SJSA1 (cell line): ENCODE results near the gene GNPTG. TPM values are rescaled to one million over a fixed set of nuclear protein-coding genes. Genes with fewer than 3 reads are reported as not detected.

Experiments
- DNase-seq, 2 experiments: peaks; one replicate each; pipeline ENCODE4 v3.0.0-alpha.2; 2015 to 2020; ENCODE audit warnings: low spot score in 2 of 2, low read depth in 1 of 2
- H3K27ac ChIP-seq: fragments of 250-450 bp; sonication (Bioruptor Pico); 2 replicates; pipeline ENCODE4 v1.5.1; 2020; ENCODE audit warnings: mild to moderate bottlenecking, moderate library complexity
- H3K27me3 ChIP-seq: fragments of 250-450 bp; sonication (Bioruptor Pico); replicated peaks from 2 replicates; pipeline ENCODE4 v1.5.1; 2020; ENCODE audit warnings: mild to moderate bottlenecking, moderate library complexity
- H3K36me3 ChIP-seq: fragments of 250-450 bp; sonication (Bioruptor Pico); 2 replicates; pipeline ENCODE4 v1.5.1; 2020; ENCODE audit warnings: mild to moderate bottlenecking
- H3K4me1 ChIP-seq: fragments of 250-450 bp; sonication (Bioruptor Pico); replicated peaks from 2 replicates; pipeline ENCODE4 v1.6.1; 2021; ENCODE audit warnings: mild to moderate bottlenecking
- H3K4me3 ChIP-seq: fragments of 250-450 bp; sonication (Bioruptor Pico); 2 replicates; pipeline ENCODE4 v1.5.1; 2020; ENCODE audit warnings: mild to moderate bottlenecking
- H3K9me3 ChIP-seq: fragments of 250-450 bp; sonication (Bioruptor Pico); replicated peaks from 2 replicates; pipeline ENCODE4 v1.5.1; 2020; ENCODE audit warnings: mild to moderate bottlenecking
- total RNA-seq: library from RNA; depleted of rRNA; stranded (reverse); fragments of >200 nt; shearing (Covaris generic); gene quantifications from 2 replicates; pipeline ENCODE4 v1.2.3, GENCODE V29; 2014

Gene GNPTG
- total RNA-seq, 1 experiment from 2014 or later = 45.9 TPM

DNA sequence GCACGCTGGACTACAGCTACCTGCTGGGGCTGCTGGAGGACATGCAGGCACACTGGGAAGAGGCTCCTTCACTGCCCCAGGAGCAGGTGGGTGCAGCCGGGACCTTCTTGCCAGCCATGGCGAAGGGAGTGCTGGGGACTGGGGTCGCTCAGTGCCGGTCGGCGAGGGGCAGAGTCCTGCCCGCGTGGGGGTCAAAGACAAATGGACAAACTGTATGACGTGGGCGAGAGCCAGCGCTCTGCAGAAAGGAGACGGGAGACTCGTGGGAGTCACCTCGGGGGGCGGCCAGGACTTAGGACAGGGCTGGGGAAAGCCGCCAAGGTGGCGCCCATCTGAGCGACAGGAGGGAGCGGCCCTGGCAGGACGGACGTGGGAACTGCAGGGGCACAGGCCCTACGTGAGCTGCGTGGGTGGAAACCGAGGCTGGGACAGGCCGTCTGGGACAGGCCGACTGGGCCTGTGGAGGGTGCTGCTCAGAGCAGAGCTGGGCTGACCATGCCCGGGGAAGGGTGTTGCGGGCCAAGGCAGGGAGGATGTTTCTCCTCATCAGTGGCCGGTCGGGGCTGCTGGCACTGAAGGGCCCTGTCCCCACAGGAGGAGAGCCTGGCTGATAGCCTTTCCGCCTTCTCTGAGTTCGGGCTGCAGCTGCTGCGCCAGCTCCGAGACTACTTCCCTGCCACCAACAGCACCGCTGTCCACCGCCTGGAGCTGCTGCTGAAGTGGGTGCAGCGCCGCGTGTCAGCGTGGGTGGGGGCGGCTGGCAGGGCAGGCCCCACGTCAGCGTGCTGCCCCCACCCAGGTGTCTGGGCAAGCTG, 8.1 kb upstream of the GNPTG start:
- H3K9me3 ChIP-seq = no peaks in the 10 kb centered on the region
- H3K36me3 ChIP-seq = peaks cover 7% of the 10 kb centered on the region
- peak overlapping the region; percentile 27 for H3K4me3 ChIP-seq
- H3K27me3 ChIP-seq = peaks cover 31% of the 10 kb centered on the region
- H3K27ac ChIP-seq = no peak overlapping the region
- peaks cover 11% of the 10 kb centered on the region for H3K4me1 ChIP-seq
- DNase-seq = no peak

DNA sequence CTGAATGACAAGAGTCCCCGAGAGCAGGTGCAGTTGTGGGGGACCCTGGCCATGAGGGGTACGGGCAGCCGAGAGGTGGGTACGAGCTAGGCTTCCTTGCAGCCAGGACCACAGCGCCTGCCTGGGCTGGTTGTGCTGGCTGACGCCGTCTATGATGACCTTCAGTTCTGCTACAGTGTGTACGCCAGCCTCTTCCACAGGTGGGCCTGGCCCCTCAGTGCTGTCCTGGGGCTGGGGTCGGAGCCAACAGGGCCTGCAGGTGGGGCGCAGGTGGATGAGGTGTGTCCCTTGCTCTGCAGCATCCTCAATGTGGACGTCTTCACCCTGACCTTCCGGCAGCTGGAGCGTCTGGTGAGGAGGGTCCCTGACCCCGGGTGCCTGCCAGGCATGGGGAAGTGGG, 7.2 kb upstream of the GNPTG start:
- Histone ChIP-seq H3K27ac (no peak overlapping the region), H3K4me3 (no peak overlapping the region), H3K36me3 (peaks cover 16% of the 10 kb centered on the region), H3K4me1 (peaks cover 11% of the 10 kb centered on the region), H3K27me3 (peaks cover 25% of the 10 kb centered on the region), H3K9me3 (no peaks in the 10 kb centered on the region)
- no peak for DNase-seq

DNA sequence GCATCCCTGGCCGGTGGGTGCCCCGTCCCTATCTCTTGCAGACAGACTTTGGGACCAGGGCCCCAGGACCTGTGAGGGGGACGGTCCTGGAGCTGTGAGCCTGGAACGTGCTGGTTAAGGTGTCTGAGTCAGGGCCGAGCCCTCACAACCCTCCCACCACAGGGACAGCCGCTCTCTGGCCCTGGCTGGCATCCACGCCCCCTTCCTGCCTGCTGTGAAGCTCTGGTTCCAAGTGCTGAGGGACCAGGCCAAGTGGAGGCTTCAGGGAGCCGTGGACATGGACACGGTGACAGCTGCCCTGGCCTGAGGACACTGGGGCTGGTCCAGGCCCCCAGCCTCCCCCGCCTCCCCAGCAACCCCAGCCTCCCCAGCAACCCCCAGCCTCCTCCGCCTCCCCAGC, 6.6 kb upstream of the GNPTG start:
- DNase-seq = no peak

DNA sequence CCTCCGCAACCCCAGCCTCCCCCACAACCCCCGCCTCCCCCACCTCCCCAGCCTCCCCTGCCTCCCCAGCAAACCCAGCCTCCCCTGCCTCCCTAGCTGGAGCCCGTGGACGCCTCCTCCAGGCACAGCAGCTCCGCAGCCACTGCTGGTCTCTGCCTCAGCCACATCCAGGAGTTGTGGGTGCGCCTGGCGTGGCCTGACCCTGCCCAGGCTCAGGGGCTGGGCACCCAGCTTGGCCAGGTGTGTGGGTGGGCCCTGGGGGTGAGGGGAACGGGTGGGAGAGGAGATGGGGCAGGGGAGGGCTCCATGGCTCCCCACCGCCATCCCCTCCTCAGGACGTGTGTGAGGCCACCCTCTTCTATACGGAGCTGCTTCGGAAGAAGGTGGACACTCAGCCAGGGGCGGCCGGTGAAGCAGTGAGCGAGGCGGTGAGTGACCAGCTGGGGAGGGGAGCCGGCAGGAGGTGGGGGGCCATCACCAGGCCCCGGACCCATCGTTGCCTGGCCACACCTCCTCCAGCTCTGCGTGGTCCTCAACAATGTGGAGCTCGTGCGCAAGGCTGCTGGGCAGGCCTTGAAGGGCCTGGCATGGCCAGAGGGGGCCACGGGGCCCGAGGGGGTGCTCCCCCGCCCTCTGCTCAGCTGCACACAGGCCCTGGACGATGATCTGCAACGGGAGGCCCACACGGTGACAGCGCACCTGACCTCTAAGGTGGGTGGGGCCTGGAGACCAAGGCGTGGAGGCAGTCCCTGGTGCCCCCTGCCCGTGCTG, 5.9 kb upstream of the GNPTG start:
- Histone ChIP-seq H3K27me3 (peaks cover 23% of the 10 kb centered on the region), H3K4me3 (no peak overlapping the region), H3K27ac (no peak overlapping the region), H3K36me3 (peaks cover 28% of the 10 kb centered on the region), H3K9me3 (no peaks in the 10 kb centered on the region), H3K4me1 (peaks cover 16% of the 10 kb centered on the region)
- DNase-seq = no peak

More for the DNA sequence above, 6.6 kb upstream of the GNPTG start:
- H3K27ac ChIP-seq = no peak overlapping the region
- H3K4me3 ChIP-seq = no peak overlapping the region
- peaks cover 25% of the 10 kb centered on the region for H3K27me3 ChIP-seq
- peaks cover 11% of the 10 kb centered on the region for H3K4me1 ChIP-seq
- peaks cover 22% of the 10 kb centered on the region for H3K36me3 ChIP-seq
- H3K9me3 ChIP-seq = no peaks in the 10 kb centered on the region

DNA sequence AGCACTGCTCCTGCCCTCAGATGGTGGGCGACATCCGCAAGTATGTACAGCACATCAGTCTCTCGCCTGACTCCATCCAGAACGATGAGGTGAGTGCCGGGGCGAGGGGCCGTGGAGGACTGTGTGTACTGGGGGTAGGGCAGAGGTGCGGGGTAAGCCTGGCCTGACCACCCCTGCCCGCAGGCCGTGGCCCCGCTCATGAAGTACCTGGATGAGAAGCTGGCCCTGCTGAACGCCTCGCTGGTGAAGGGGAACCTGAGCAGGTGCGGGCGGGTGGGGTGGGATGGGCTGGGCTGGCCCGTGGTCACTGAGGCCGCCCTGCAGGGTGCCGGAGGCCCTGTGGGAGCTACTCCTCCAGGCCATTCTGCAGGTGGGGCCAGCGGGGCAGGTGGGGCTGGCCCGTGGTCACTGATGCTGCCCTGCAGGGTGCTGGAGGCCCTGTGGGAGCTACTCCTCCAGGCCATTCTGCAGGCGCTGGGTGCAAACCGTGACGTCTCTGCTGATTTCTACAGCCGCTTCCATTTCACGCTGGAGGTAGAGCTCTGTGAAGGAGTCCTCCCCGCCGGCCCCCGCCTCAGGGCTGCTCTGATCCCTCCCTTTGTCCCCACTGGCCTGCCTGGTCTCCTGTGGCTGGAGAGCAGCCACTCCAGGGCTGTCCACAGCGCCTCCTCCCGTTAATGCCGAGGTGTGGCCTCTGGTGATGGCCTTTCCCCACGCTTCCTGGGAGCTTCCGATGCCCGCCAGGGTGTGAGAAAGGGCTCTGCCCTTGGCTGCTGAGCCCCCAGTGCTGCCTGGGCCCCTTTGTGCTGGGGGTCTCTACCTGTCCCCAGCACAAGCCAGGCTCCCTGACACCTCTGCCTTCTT, 5.1 kb upstream of the GNPTG start:
- Histone ChIP-seq H3K9me3 (peaks cover 3% of the 10 kb centered on the region; the same call in 1 of the 2 replicates), H3K36me3 (peaks cover 34% of the 10 kb centered on the region), H3K27ac (no peak overlapping the region), H3K4me1 (peaks cover 24% of the 10 kb centered on the region), H3K4me3 (no peak overlapping the region), H3K27me3 (peaks cover 15% of the 10 kb centered on the region)
- DNase-seq = no peak

DNA sequence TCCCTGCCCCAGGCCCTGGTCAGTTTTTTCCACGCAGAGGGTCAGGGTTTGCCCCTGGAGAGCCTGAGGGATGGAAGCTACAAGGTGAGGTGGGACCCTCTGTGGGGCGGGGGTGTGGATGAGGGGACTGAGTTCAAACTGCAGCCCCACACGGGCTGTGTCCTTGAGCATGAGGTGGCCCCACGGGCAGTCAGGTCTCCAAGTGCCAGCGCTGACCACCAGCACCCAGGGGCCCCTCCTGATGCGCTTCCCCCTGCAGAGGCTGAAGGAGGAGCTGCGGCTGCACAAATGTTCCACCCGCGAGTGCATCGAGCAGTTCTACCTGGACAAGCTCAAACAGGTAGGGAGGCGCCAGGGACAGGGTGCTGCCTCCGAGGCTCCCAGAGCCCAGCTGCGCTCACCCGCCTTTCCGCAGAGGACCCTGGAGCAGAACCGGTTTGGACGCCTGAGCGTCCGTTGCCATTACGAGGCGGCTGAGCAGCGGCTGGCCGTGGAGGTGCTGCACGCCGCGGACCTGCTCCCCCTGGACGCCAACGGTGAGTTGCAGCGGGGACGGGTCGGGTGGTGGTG, 4.4 kb upstream of the GNPTG start:
- Histone ChIP-seq H3K27me3 (peaks cover 8% of the 10 kb centered on the region), H3K4me1 (peaks cover 27% of the 10 kb centered on the region), H3K9me3 (peaks cover 9% of the 10 kb centered on the region; the same call in 1 of the 2 replicates)

DNA sequence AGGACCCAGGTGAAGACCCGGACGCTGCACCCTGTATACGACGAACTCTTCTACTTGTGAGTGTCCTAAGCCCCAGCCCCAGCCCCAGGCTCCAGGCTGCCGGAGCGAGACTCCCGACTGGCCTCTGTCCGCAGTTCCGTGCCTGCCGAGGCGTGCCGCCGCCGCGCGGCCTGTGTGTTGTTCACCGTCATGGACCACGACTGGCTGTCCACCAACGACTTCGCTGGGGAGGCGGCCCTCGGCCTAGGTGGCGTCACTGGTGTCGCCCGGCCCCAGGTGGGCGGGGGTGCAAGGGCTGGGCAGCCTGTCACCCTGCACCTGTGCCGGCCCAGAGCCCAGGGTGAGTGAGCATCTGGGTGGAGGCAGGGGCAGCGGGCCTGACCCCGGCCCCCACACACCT, 3.8 kb upstream of the GNPTG start:
- DNase-seq = no peak
- peaks cover 28% of the 10 kb centered on the region for H3K4me1 ChIP-seq
- peaks cover 39% of the 10 kb centered on the region for H3K36me3 ChIP-seq
- peaks cover 9% of the 10 kb centered on the region; the same call in 1 of the 2 replicates for H3K9me3 ChIP-seq
- H3K27me3 ChIP-seq = peaks cover 4% of the 10 kb centered on the region; the same call in 1 of the 2 replicates
- H3K27ac ChIP-seq = no peak overlapping the region
- no peak overlapping the region for H3K4me3 ChIP-seq

More for the DNA sequence above, 4.4 kb upstream of the GNPTG start:
- no peak for DNase-seq
- Histone ChIP-seq H3K27ac (no peak overlapping the region), H3K36me3 (peaks cover 39% of the 10 kb centered on the region), H3K4me3 (no peak overlapping the region)

DNA sequence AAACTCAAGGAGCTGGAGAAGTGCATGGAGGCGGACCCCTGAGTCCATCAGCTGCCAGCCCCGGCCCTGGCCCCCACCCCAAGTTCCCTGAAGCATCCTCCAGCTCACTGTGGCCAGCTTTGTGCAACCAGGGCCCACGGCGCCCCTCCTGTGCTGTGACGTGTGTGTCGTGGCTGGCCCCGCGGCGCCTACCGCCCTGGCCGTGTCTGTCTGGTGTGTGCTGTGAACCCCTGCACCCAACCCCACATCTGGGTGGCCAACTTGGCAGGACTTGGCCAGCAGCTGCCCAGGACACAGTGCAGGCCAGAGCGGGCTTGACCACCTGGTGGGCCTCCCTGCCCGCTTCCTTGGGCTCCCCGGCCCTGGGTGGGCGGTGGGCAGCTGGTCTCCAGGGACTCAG, 3.3 kb upstream of the GNPTG start:
- H3K4me3 ChIP-seq = no peak overlapping the region
- H3K27me3 ChIP-seq = peaks cover 1% of the 10 kb centered on the region; the same call in 1 of the 2 replicates
- H3K27ac ChIP-seq = no peak overlapping the region
- H3K36me3 ChIP-seq = peaks cover 39% of the 10 kb centered on the region
- peaks cover 9% of the 10 kb centered on the region; the same call in 1 of the 2 replicates for H3K9me3 ChIP-seq
- peaks cover 28% of the 10 kb centered on the region for H3K4me1 ChIP-seq
- no peak for DNase-seq

DNA sequence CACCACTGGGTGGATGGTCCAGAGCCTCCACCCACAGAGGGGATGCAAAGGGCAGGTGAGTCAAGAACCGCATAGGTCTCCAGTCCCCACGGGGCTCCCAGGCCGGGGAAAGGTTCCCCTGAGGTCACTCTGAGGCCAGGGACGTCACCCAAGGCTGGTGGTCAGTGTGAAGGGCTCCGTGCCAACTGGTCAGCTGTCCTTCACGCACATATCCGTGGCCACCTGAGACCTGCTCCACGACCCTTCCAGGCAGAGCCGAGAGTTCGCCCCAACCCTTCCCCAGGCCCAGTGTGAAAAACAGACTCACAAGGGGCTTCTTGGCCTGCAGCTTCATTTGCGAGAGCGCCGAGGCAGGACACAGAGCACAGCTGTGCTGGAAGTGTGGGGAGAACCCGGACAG, 2.8 kb upstream of the GNPTG start:
- Histone ChIP-seq H3K27ac (no peak overlapping the region), H3K4me1 (peaks cover 26% of the 10 kb centered on the region)
- DNase-seq = no peak

DNA sequence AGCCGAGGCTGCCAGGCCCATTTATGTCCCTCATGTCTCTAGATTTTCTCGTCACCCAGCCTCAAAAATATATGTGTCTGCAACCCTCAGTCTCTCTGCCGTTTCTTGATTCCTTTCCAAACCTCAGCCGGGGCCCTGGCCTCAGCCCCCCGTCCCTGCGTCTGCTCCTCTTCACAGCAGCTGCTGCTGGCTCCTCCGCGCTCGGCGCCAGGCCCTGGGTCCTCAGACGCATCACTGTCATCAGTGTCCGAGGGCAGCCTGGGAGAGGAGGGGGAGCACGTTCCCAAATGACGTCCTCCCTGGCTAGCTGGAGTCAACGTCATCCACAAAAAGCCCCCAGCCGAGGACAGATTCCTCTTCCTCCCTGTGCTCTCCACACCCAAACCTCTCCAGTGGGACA, 2.4 kb upstream of the GNPTG start:
- Histone ChIP-seq H3K4me3 (no peak overlapping the region), H3K36me3 (peaks cover 39% of the 10 kb centered on the region), H3K9me3 (peaks cover 9% of the 10 kb centered on the region; the same call in 1 of the 2 replicates), H3K27ac (no peak overlapping the region), H3K27me3 (no peaks in the 10 kb centered on the region; the same call in 1 of the 2 replicates), H3K4me1 (peaks cover 26% of the 10 kb centered on the region)
- no peak for DNase-seq

More for the DNA sequence above, 2.8 kb upstream of the GNPTG start:
- Histone ChIP-seq H3K9me3 (peaks cover 9% of the 10 kb centered on the region; the same call in 1 of the 2 replicates), H3K27me3 (no peaks in the 10 kb centered on the region; the same call in 1 of the 2 replicates), H3K4me3 (no peak overlapping the region), H3K36me3 (peaks cover 39% of the 10 kb centered on the region)

DNA sequence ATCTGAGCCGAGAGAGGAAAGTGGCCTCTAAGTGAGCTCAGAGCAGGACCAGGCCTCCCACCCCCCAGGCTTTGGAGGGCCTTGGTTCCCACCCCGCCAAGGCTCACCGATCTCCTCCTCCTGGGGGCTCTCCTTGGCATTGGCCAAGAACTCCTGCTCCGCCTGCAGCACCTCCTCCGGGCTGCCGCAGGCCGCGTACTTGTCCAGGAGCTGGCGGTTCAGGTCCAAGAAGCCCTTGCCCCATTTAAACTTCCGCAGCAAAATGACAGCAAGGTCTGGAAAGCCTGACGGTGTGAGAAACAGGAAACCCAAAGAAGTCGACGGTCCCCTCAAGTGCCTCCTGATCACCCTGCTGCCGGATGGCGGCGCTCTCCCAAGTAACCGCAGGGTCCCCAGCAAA, 1.8 kb upstream of the GNPTG start:
- peaks cover 26% of the 10 kb centered on the region for H3K4me1 ChIP-seq
- DNase-seq = no peak
- H3K9me3 ChIP-seq = peaks cover 9% of the 10 kb centered on the region; the same call in 1 of the 2 replicates
- no peaks in the 10 kb centered on the region for H3K27me3 ChIP-seq
- H3K36me3 ChIP-seq = peaks cover 39% of the 10 kb centered on the region
- H3K27ac ChIP-seq = no peak overlapping the region
- H3K4me3 ChIP-seq = no peak overlapping the region

DNA sequence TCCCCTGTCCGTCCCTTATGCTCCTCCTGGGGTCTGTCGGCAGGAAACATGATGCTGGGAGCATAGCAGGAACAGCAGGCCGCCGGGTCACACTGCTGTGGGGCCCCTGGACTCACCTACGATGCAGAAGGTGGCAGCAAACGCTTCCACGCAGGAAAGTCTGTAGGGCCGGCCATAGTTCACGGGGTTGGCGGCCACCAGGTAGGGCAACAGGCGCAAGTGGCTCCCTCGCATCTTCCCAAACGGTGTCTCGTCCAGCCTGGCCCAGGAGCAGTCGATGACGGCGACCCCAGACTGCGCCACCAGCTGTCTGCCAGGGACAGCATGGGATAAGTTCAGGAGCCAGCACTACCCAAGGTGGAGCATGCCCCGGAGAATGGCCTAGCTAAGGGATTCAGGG, 1.0 kb upstream of the GNPTG start:
- peaks cover 9% of the 10 kb centered on the region; the same call in 1 of the 2 replicates for H3K9me3 ChIP-seq
- H3K4me3 ChIP-seq = peak overlapping the region; percentile 99
- no peak for DNase-seq
- no peaks in the 10 kb centered on the region for H3K27me3 ChIP-seq
- no peak overlapping the region for H3K27ac ChIP-seq
- H3K36me3 ChIP-seq = peaks cover 39% of the 10 kb centered on the region
- peaks cover 26% of the 10 kb centered on the region for H3K4me1 ChIP-seq

DNA sequence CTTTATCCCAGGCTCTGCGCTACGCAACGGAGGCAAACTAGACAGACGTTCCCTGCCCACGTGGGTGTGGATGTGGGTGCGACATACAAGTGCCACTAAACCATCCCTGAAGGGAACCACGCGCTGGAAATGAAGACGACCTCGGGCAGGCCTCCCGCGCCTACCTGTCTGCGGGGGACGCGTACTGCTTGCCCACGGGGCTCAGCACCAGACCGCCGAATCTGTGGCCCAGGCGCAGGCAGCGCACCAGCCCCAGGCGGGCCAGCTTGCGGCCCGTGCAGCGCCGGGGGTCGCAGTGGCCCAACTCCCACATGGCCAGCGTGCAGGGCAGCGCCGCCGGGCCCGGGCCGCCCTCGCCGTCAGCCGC, 533 bp upstream of the GNPTG start:
- H3K9me3 ChIP-seq = peaks cover 9% of the 10 kb centered on the region; the same call in 1 of the 2 replicates
- H3K4me1 ChIP-seq = peaks cover 26% of the 10 kb centered on the region
- peak overlapping the region; percentile 99 for H3K4me3 ChIP-seq
- no peaks in the 10 kb centered on the region for H3K27me3 ChIP-seq
- no peak for DNase-seq
- peaks cover 39% of the 10 kb centered on the region for H3K36me3 ChIP-seq
- H3K27ac ChIP-seq = peak overlapping the region; percentile 16; the same call in 1 of the 2 replicates
